CD4-positive, alpha-beta T cell treated with Interleukin-1 beta for 1 hour (primary cell): ENCODE data around the gene ABCC9.

Source experiments
- DNase-seq, 2 donors: peaks; one replicate each; pipeline ENCODE4 v3.0.0-alpha.2; 2020 to 2022

Gene ABCC9

GRCh38 chr12:21940549-21941505 is at the start of gene ABCC9:
ABCC9 (minus strand) TSS chr12:21941426; CDS start chr12:21936674, 4,752 bp downstream.
- no peak for DNase-seq

GRCh38 chr12:21989819-21990412 is 48.7 kb upstream of the ABCC9 start:
- no peak for DNase-seq

DNA sequence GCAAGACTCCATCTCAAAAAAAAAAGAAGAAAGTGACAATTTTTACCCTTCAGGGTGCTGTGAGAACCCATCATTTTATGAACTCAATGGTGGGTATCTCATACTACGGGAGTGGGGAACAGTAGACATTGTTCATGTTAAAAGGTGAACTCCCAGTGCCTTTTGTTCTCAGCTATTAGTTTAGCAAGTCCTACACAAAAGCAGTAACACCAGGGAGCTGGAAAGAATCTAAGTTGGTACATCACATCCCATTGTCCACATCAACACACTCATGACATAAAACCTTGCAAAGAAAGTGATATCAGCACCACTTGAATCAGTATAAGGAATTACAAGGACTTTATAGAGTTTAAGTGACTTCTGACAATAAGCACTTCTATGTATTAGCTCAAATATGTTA is 47.4 kb upstream of the ABCC9 start:
- DNase-seq, result no peak

- DNase-seq, result no peak
Measured at GRCh38 chr12:21987755-21988154, 46.5 kb upstream of the ABCC9 start.

DNA sequence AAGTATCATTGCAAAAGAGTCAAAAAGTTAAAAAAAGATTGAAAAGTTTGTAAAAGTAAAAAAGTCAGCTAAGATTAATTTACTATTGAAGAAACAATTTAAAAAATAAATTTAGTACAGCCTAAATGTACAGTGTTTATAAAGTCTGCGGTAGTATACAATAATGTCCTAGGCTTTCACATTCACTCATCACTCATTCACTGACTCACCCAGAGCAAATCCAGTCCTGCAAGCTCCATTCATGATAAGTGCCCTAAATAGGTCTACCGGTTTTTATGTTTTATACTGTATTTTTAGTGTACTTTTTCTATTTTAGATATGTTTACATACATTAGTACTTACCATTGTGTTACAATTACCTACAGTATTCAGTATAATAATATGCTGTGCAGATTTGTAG is 43.9 kb upstream of the ABCC9 start:
- no peak for DNase-seq

GRCh38 chr12:21984375-21984774 is 43.1 kb upstream of the ABCC9 start:
- DNase-seq, result no peak

DNA sequence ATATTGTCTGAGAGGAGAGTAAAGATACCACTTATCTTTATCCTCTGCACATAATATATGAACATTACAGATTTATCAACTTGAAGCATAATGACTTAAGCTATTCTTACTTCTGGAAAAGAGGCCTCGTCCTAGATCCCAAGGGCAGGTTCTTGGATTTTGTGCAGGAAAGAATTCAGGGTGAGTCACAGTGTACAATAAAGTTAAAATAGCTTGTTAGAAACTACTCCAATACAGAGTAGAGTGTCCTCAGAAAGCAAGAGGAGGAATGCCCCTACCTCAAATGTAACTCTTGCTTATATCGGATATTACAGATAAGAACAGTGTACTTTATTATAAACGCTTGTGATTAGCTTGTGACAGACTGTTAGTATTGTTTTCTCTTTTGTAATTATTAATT is 41.9 kb upstream of the ABCC9 start:
- DNase-seq, result no peak

- no peak for DNase-seq
Measured at GRCh38 chr12:21980544-21980943, 39.3 kb upstream of the ABCC9 start.

DNA sequence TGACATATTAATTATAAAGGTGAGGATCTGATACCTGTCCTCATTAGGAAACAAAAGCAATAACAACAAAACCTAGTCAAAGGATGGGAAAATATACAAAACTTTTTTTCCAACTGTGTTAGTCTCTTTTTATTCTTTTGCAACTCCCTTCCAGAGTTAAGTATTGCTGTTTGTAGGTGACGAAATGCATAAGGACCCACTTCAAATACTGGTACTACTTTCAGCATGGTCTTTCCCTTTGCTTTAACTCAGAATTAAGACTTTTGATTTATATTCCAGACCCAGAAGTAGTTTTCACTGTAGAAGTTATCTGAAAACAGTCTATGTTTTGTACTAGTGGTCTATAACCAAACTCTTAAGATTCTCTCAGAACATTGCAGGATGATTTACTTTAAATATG is 34.1 kb upstream of the ABCC9 start:
- DNase-seq, result no peak

DNA sequence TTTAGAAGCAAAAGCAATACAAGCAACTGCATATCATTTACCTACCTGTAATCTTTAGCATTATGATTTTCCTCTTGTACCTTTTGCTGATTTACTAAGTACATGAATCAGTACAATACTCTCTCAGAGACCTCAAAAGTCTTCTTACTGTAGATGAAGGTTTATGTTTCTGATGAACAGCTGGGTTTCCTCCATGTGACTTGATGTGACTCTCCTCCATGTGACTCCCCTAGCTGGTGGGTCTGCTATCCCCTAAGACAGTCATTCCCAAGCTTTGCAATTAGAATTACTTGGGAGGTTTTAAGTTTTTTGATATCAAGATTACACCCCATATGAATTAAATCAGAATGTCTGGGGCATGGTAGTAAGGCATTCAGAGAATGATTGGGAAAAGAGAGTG is 32.0 kb upstream of the ABCC9 start:
- DNase-seq, result no peak

GRCh38 chr12:21972055-21972454 is 30.8 kb upstream of the ABCC9 start:
- DNase-seq, result no peak

GRCh38 chr12:21971344-21971743 is 30.1 kb upstream of the ABCC9 start:
- no peak for DNase-seq

- DNase-seq, result no peak
Measured at GRCh38 chr12:21962821-21963220, 21.6 kb upstream of the ABCC9 start.

DNA sequence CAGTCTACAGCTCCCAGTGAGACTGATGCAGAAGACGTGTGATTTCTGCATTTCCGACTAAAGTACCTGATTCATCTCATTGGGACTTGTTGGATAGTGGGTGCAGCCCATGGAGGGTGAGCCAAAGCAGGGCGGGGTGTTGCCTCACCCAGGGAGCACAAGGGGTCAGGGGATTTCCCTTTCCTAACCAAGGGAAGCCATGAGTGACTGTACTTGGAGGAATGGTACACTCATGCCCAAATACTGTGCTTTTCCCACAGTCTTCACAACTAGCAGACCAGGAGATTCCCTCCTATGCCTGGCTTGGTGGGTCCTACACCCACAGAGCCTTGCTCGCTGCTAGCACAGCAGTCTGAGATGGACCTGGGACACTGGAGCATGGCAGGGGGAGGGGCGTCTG is 21.0 kb upstream of the ABCC9 start:
- no peak for DNase-seq

DNA sequence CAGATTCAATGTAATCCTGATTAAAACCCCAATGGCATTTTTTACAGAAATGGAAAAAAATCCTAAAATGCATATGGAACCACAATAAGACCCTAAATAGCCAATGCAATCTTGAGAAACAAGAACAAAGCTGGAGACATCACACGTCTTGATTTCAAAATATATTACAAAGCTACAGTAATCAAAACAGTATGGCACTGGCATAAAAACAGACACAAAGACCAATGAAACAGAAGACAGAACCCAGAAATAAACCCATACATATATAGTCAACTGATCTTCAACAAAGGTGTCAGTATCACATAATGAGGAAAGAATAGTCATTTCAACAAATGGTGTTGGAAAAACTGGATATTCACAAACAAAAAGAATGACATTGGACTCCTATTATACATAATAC is 9.4 kb upstream of the ABCC9 start:
- DNase-seq, result no peak

- DNase-seq, result no peak
Measured at GRCh38 chr12:21949036-21949435, 7.8 kb upstream of the ABCC9 start.

DNA sequence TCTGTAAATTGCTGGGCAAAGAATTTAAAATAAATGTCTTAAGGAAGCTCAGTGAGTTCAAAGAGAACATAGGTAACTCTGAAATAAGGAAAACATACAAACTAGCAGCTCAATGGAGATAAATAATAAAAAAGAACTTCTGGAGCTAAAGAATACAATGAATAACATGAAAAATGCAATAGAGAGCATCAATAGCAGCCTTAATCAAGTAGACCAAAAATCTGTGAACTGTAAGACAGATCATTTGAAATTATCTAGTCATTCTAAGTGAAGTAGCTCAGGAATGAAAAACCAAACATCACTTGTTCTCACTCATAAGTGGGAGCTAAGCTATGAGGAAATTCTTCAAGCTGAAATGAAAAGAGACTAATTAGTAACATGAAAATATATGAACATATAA is 5.8 kb upstream of the ABCC9 start:
- no peak for DNase-seq

DNA sequence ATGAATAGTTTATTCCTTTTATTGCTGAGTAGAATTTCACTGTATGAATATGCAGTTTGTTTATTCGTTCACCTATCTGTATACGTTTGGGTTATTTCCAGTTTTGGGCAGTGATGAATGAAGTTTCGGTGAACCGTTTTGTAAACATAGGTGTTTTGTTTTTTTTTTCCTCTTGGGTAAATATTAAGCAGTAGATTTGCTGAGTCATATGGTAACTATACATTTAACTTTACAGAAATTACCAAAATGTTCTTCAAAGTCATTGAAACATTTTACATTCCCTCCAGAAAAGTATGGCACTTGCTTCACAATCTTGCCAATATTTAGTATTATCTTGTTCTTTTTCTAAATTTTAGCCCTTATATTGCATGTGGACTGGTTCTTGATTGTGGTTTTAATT is 3.8 kb upstream of the ABCC9 start:
- DNase-seq, result no peak

- no peak for DNase-seq
Measured at GRCh38 chr12:21942377-21942703, 1.1 kb upstream of the ABCC9 start.

GRCh38 chr12:21941506-21942376 is 515 bp upstream of the ABCC9 start:
- no peak for DNase-seq

DNA sequence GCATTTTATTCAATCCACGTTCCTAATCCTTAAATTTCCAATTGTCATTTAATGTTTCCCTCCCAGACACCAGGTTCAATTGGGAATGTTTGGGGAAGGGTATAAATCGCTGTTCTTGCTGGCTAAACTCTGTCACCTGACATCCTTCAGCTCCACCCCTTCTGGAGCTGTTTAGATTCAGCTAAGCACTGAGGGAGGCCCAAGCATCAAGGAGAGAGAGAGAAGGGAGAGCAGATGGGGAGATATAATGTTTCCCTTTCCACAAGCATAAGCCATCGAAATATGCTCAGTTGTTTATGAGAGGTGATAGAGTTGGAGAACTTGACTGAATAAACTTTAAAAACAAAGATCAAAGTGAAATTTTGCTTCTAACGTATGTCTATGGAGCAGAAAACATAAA is 1.8 kb downstream of the ABCC9 start:
- no peak for DNase-seq

DNA sequence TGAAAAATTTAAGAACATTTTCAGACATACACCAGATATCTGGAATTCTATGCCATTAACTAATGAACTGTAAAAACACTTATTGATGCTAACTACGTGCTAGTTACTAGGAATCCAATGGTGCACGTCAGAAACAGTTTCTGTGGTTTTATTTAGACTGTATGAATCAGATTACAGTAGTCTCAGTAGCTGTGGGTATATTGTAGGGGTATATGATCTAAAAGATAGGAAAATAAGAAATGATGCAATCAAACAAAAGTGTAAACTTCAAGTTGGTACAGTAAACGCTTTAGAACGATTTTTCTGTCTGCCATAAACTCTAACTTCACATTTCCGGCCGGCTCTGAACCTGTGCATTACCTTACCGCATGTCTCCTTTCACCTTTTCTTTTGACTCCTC is 2.3 kb downstream of the ABCC9 start:
- DNase-seq, result no peak

DNA sequence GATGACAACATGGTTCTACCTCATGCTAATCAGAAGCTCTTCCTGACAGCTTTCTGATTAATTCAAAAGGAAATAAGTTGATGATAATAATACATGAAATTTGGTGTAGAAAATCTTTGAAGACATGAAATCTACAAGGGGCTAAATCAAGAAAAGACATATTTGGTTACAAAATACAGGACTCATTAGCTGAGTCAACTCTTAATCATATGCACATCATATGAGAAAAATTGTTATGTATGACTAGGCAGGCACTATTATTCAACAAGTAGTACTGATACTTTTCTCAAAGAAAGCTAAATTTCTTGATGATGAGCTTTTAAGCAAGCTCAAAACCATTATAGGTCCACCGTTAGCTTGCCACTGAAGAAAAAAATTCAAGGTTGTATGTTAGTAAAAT is 7.1 kb downstream of the ABCC9 start:
- no peak for DNase-seq

- DNase-seq, result no peak
Measured at GRCh38 chr12:21933656-21934055, 7.6 kb downstream of the ABCC9 start.
